ENCODE data around the gene OSTN.

GRCh38 chr3:191192941-191193340 lies 6.1 kb upstream of the OSTN start:
- no peak for TF ChIP-seq CTCF (IDR thresholded peaks at IDR 0.05)
- no peak for TF ChIP-seq POLR2A (IDR thresholded peaks at IDR 0.05)
- TF ChIP-seq EP300 (IDR thresholded peaks at IDR 0.05) = no peak

Data from ovary (tissue), 3 donors.